Activated CD4-positive, alpha-beta T cell treated with anti-CD3 and anti-CD28 coated beads, Interleukin-2, amount 50 U/mL, for 16 hours (primary cell): ENCODE data around the gene TEX11.
"Not testable (repeated sequence)": the region's sequence is repeated elsewhere in the genome, so short reads cannot be mapped to it uniquely, and the experiment has no call there.

Source experiments
- DNase-seq: peaks from one replicate; pipeline ENCODE4 v3.0.0-alpha.2; 2020

TEX11 gene

DNA sequence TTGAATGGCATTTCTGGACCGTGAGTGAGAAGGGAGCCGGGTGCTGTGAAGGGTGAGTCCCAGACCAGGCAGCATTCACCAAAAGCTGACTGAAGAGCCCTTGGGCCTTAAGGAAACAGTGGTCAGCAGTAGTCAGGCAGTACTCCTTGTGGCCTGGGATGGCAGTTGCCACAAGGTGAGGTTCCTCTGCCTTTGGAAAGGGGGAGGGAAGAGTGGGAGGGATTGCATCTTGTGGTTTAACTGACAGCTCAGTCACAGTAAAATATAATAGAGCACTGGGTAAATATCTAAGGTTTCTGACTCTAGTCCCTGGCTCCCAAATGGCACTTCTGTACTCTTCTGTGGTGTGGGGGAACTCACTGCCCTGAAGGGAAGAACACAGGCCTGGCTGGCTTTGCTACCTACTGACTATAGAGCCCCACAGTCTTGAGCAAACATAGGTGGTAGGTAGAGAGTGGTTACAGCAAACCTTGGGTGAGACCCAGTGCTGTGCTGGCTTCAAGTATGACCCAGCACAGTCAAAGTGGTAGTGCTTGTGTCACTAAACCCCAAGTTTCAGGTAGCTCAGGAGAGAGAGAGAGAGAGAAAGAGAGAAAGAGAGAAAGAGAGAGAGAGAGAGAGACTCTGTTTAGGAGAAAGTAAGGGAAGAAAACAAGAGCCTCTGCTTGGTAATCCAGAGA is 154.2 kb downstream of the TEX11 start:
- peak; percentile 55 for DNase-seq

DNA sequence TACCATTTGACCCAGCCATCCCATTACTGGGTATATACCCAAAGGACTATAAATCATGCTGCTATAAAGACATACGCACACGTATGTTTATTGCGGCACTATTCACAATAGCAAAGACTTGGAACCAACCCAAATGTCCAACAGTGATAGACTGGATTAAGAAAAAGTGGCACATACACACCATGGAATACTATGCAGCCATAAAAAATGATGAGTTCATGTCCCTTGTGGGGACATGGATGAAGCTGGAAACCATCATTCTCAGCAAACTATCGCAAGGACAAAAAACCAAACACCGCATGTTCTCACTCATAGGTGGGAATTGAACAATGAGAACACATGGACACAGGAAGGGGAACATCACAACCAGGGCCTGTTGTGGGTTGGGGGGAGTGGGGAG is 174.7 kb downstream of the TEX11 start:
- not testable (repeated sequence) for DNase-seq

DNA sequence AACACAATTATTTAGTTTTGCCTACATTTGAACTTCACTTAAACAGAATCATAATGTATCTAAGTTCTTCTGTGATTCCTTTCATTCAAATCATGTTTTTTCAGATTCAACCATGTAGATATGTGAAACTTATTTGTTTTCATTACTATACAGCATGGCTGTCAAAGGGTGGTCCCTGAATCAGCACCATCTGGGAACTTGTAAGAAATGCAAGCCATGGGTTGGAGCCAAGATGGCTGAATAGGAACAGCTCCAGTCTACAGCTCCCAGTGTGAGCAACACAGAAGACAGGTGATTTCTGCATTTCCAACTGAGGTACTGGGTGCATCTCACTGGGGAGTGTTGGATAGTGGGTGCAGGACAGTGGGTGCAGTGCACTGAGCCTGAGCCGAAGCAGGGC is 180.6 kb downstream of the TEX11 start:
- DNase-seq: not testable (repeated sequence)

DNA sequence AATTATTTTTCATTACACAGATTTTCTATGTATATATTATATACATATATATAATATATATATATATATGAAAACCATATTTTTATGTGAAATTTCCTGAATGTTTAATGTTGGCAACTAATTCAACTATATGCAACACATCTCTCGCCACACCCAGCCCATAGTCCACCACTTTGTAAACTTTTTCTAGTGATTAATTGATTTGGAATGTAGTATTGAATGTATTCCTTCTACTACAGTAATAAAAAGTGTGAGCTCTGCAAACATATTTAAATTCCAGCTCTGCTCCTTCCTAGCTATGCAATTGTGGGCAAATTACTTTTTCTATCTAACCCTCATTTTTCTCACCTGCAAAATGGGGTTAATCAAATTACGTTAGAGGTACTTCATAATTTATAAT is 187.8 kb downstream of the TEX11 start:
- no peak for DNase-seq

DNA sequence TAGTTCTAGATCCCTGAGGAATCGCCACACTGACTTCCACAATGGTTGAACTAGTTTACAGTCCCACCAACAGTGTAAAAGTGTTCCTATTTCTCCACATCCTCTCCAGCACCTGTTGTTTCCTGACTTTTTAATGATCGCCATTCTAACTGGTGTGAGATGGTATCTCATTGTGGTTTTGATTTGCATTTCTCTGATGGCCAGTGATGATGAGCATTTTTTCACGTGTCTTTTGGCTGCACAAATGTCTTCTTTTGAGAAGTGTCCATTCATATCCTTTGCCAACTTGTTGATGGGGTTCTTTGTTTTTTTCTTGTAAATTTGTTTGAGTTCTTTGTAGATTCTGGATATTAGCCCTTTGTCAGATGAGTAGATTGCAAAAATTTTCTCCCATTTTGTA is 197.2 kb downstream of the TEX11 start:
- not testable (repeated sequence) for DNase-seq

DNA sequence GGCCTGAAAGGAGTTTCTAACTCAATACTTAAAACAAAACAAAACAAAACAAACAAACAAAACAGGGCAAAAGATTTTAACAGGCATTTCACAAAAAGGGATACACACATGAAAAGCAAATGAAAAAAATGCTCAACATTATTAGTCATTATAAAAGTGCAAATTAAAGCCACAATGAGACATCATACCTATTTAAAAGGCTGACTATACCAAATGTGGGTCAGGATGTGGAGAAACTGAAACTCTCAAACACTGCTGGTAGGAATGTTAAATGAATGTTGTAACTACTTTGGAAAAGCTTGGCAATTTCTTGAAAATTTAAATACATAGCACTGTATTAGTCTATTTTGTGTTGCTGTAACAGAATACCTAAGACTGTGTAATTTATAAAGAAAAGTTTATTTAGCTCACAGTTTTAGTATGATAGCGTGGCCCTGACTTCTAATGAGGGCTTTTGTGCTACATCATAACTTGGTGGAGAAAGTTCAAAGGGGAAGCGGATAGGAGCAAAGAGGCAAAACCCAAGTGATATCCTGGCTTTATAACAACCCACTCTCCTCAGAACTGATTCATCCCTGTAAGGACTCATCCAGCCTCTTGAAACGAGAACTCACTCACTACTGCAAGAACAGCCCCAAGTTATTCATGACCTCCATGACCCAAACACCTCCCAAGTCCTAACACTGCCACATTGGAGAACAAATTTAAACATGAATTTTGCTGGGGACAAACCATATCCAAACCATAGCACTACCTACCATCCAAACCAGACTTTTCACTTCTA is 214.0 kb downstream of the TEX11 start:
- peak; percentile 5 for DNase-seq

GRCh38 chrX:70679455-70679854 is 229.1 kb downstream of the TEX11 start:
- DNase-seq: not testable (repeated sequence)

DNA sequence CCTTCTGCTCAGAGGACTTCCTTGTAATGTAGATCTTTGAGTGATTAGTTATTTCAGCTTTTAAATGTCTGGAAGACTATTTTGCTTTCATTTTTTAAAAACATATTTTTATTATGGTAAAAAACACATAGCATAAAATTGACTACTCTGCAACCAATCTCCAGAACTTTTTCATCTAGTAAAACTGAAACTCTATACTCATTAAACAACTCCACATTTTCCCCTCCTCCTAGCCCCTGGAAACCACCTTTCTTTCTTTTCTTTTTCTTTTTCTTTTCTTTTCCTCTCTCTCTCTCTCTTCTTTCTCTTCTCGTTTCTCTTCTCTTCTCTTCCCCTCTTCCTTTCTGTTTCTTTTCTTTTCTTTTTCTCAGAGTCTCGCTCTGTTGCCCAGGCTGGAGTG is 233.2 kb downstream of the TEX11 start:
- peak; percentile 30 for DNase-seq

- peak; percentile 37 for DNase-seq
These were observed 236.2 kb downstream of the TEX11 start for GRCh38 chrX:70672326-70672725.

DNA sequence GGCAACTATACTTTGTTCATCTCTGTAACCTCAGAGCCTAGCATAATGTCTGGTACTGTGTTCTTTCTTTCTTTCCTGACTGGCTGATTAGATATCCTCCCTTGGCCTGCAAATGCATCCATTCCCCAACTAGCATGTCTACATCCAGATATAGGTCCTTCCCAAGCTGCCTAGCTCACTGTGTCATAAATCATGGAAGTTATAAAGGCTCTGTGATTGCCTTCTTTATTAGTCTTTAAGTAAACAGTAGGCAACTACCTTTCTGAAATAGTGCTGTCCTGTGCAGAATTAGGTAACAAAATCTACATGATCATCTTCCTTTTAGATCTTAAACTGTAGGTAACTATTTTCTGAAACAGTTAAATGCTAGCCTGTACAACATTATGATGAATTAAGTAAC is 239.4 kb downstream of the TEX11 start:
- no peak for DNase-seq

DNA sequence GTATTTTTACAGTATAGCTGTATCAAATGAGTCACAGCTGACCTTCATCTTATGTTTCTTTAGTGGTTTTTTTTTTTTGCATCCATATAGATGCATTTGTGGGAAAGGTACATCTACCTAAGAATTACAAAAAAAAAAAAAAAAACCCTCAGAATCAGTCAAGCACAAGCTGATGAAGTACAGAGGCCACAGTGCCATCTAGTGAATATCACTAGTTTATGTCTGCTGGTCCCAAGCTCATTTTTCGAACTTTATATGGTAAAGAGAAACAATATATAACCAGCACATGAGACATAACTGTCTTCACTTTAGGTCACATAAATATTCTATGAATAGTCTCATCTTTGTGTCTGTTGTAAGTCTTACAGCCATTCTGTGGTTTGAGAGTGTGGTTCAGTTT is 243.8 kb downstream of the TEX11 start:
- peak; percentile 20 for DNase-seq

- DNase-seq: not testable (repeated sequence)
These were observed 247.4 kb downstream of the TEX11 start for GRCh38 chrX:70661124-70661523.

DNA sequence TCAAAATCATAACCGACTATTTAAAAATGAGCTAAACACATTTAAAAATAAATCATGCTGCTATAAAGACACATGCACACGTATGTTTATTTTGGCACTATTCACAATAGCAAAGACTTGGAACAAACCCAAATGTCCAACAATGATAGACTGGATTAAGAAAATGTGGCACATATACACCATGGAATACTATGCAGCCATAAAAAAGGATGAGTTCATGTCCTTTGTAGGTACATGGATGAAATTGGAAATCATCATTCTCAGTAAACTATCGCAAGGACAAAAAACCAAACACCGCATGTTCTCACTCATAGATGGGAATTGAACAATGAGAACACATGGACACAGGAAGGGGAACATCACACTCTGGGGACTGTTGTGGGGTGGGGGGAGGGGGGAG is 251.0 kb downstream of the TEX11 start:
- not testable (repeated sequence) for DNase-seq

- DNase-seq: peak; percentile 33
These were observed 252.2 kb downstream of the TEX11 start for GRCh38 chrX:70656304-70656703.

DNA sequence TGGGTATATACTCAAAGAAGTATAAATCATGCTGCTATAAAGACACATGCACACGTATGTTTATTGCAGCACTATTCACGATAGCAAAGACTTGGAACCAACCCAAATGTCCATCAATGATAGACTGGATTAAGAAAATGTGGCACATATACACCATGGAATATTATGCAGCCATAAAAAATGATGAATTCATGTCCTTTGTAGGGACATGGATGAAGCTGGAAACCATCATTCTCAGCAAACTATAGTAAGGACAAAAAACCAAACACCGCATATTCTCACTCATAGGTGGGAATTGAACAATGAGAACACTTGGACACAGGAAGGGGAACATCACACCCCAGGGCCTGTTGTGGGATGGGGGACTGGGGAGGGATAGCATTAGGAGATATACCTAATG is 260.6 kb downstream of the TEX11 start:
- DNase-seq: not testable (repeated sequence)

- no peak for DNase-seq
These were observed 272.3 kb downstream of the TEX11 start for GRCh38 chrX:70636218-70636617.

DNA sequence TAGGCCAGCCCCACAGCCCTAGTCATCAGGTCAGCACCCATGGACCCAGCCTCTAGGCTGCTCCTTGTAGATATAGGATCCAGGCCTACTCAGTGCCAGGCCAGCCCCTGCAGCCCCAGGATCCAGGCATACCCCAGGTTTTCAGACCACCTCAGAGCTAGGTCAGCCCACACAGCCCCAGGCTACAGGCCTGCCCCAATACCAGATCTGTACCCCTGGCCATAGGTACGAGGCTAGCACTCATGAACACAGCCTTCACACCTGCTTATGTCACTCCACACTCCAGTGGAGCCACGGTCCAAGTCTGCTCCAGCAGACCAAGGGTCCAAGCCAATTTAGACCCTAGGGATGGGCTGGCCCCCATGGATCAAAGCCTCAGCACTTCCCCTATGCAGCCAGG is 272.8 kb downstream of the TEX11 start:
- no peak for DNase-seq

- DNase-seq: no peak
These were observed 273.3 kb downstream of the TEX11 start for GRCh38 chrX:70635227-70635626.

DNA sequence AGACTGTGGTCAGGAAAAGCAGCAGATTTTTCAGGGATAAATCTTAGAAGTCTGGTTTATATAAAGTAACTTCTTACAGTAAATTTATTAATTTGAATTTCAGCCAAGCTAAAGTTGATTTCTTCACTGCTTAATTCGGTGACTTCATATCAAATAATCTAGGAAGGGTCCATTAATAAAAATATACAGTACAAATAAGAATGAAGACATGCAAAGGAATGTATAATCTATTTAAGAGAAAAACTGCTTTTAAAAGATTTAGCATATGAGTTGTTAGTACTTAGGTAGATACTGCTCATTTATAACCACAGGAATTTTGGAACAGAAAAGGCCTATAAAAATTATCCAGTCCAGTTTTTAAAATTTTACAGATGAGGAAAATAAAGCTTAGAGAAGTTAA is 286.8 kb downstream of the TEX11 start:
- no peak for DNase-seq

- no peak for DNase-seq
These were observed 290.0 kb downstream of the TEX11 start for GRCh38 chrX:70618467-70618866.

- no peak for DNase-seq
These were observed 295.2 kb downstream of the TEX11 start for GRCh38 chrX:70613295-70613694.

- DNase-seq: no peak
These were observed 303.2 kb downstream of the TEX11 start for GRCh38 chrX:70605352-70605751.

DNA sequence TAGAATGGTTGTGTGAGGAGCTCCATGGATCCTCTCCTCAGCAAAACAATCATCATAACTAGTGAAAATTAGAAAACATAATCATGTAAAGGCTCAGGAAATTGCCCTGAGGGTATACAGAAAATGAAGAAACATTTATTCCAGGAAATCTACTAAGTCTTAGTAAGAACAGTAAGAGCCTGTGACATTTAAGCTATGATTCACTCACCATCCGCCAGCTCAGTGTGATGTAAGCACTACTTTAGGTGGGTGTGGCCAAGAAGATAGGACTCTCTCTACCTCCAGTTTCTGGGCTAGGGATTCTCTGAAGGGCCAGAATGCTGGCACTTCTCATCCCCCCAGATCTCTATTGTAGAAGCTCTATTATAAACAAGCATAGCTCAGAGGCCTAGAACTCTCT is 316.4 kb downstream of the TEX11 start:
- peak; percentile 47 for DNase-seq

DNA sequence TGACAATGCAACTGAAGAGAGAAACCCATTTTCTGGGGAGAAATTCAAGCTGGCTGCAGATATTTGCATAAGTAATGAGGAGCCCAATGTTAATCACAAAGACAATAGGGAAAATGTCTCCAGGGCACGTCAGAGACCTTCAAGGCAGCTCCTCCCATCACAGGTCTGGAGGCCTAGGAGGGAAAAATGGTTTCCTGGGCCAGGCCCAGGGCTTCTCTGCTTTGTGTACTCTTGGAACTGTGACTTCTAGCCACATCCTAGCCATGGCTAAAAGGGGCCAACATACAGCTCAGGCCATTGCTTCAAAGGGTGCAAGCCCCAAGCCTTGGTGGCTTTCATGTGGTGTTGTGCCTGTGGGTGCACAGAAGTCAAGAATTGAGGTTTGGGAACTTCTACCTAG is 321.4 kb downstream of the TEX11 start:
- not testable (repeated sequence) for DNase-seq

DNA sequence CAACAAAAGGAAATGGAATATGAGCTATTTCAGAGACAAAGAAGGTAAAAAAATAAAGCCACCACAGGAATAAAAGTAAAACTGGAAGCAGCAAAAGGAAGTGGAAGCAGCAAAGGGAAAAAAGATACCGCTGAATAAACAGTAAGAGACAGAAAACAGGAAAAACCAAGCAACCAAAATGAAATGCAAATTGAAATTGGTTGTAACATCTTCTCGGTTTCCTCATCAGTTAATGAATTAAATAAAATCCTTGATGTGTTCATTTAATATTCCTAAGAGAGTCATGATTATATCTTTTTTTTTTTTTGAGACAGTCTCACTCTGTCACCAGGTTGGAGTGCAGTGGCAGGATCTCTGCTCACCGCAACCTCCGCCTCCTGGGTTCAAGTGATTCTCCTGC is 331.1 kb downstream of the TEX11 start:
- DNase-seq: no peak
